Endothelial cell of umbilical vein (primary cell): Measurements from ENCODE around the gene GTF2IRD1. TPM values are rescaled to one million over a fixed set of nuclear protein-coding genes. Genes with fewer than 3 reads are reported as not detected.

Experiments
- BruUV-seq: library from RNA; stranded (reverse); fragments of 400-500 nt; replicated peaks from 2 replicates; lab custom pipeline; 2021; lab: Mats Ljungman, UMichigan
- CTCF ChIA-PET: fragments of 300-600, 350-600 bp; sonication (Branson Sonifier 250); formaldehyde crosslinking; loops from one replicate; lab custom pipeline; 2021; ENCODE audit warnings: antibody characterized with exemption, inconsistent platforms; lab: Charles Lee
- POLR2A ChIA-PET: fragments of 300-600, 350-600 bp; sonication (Branson Sonifier 250); formaldehyde crosslinking; loops from one replicate; lab custom pipeline; 2021; ENCODE audit warnings: antibody characterized with exemption, inconsistent platforms; lab: Charles Lee
- DNase-seq: peaks from one replicate; pipeline ENCODE4 v3.0.0-alpha.2; 2011; ENCODE audit warnings: low read depth, low spot score
- FAIRE-seq: peaks from 2 replicates; lab custom pipeline; 2011; peaks lifted over from hg19 to GRCh38; lab: Jason Lieb, UNC
- H2AFZ ChIP-seq: 2 replicates; pipeline ENCODE4 v1.6.0; 2012; ENCODE audit warnings: low read depth, low read length, control low read depth, inconsistent platforms
- H3K27ac ChIP-seq: 2 replicates; pipeline ENCODE4 v1.5.1; 2011; ENCODE audit warnings: low read depth, mild to moderate bottlenecking, control low read depth, low read length, moderate library complexity; ENCODE audit not compliant: insufficient read depth
- H3K27me3 ChIP-seq, 2 experiments: 2 replicates each; pipeline versions ENCODE4 v1.6.0 to v1.6.1; 2011; ENCODE audit warnings: low read length in 2 of 2, mixed read lengths in 1 of 2; ENCODE audit not compliant: control insufficient read depth in 2 of 2, insufficient read depth in 2 of 2
- H3K36me3 ChIP-seq, 2 experiments: 2 replicates in 1 of 2; 3 replicates in 1 of 2; pipeline ENCODE4 v1.5.1; 2011; ENCODE audit warnings: low read length in 2 of 2, mild to moderate bottlenecking in 1 of 2, moderate library complexity in 1 of 2; ENCODE audit not compliant: control insufficient read depth in 2 of 2, insufficient read depth in 2 of 2; ENCODE audit errors: extremely low read depth in 1 of 2
- H3K4me1 ChIP-seq: 3 replicates; pipeline ENCODE4 v1.5.1; 2011; ENCODE audit warnings: mild to moderate bottlenecking, low read length; ENCODE audit not compliant: control insufficient read depth, insufficient read depth; ENCODE audit errors: extremely low read depth
- H3K4me2 ChIP-seq: 2 replicates; pipeline ENCODE4 v1.6.1; 2011; ENCODE audit warnings: low read length, control low read depth, mixed read lengths; ENCODE audit not compliant: insufficient read depth
- H3K4me3 ChIP-seq, 3 experiments: fragments of 200-600 bp in 1 of 3; sonication (generic), shearing (Covaris generic) in 1 of 3; replicated peaks in 1 of 3; 2 replicates each; pipeline ENCODE4 v1.5.1; 2011 to 2016; ENCODE audit warnings: control low read depth in 3 of 3, low read length in 3 of 3, mild to moderate bottlenecking in 2 of 3, inconsistent platforms in 1 of 3, low read depth in 1 of 3, moderate library complexity in 1 of 3; ENCODE audit not compliant: insufficient read depth in 1 of 3
- H3K79me2 ChIP-seq: 2 replicates; pipeline ENCODE4 v1.6.0; 2012; ENCODE audit warnings: low read length, inconsistent platforms; ENCODE audit not compliant: control insufficient read depth, insufficient read depth
- H3K9ac ChIP-seq: replicated peaks from 2 replicates; pipeline ENCODE3; 2011; ENCODE audit warnings: low read length, control low read depth; ENCODE audit not compliant: insufficient read depth; ENCODE audit errors: extremely low read depth
- H3K9me1 ChIP-seq: replicated peaks from 3 replicates; pipeline ENCODE4 v1.6.0; 2011; ENCODE audit warnings: mild to moderate bottlenecking, low read length; ENCODE audit not compliant: control insufficient read depth, insufficient read depth; ENCODE audit errors: extremely low read depth
- H3K9me3 ChIP-seq: replicated peaks from 2 replicates; pipeline ENCODE4 v1.5.1; 2012; ENCODE audit warnings: low read length, inconsistent platforms; ENCODE audit not compliant: control insufficient read depth, insufficient read depth
- H4K20me1 ChIP-seq: replicated peaks from 2 replicates; pipeline ENCODE3; 2011; ENCODE audit warnings: mild to moderate bottlenecking, low read length; ENCODE audit not compliant: control insufficient read depth, insufficient read depth; ENCODE audit errors: extremely low read depth
- EZH2 ChIP-seq: IDR thresholded peaks from 2 replicates; pipeline ENCODE4 v1.6.1; 2012; ENCODE audit warnings: borderline replicate concordance, low read depth, mild to moderate bottlenecking, moderate library complexity, low read length, inconsistent platforms; ENCODE audit not compliant: severe bottlenecking
- FOS ChIP-seq: IDR thresholded peaks from 2 replicates; pipeline ENCODE4 v1.6.1; 2011; ENCODE audit warnings: mild to moderate bottlenecking, low read length, moderate library complexity, borderline replicate concordance; ENCODE audit not compliant: insufficient read depth
- GATA2 ChIP-seq: IDR thresholded peaks from 2 replicates; pipeline ENCODE4 v1.7.0; 2011; ENCODE audit warnings: low read depth, mild to moderate bottlenecking, moderate library complexity, mixed read lengths, low read length; ENCODE audit not compliant: insufficient read length, insufficient read depth
- JUN ChIP-seq: IDR thresholded peaks from 2 replicates; pipeline ENCODE4 v1.6.1; 2011; ENCODE audit warnings: borderline replicate concordance, low read depth; ENCODE audit not compliant: insufficient read length, insufficient read depth
- MYC ChIP-seq: IDR thresholded peaks from one replicate; pipeline ENCODE4 v1.6.1; 2011; ENCODE audit warnings: mild to moderate bottlenecking, low read depth, low read length
- POLR2A ChIP-seq: IDR thresholded peaks from 2 replicates; pipeline ENCODE4 v1.6.1; 2012; ENCODE audit warnings: low read depth, mild to moderate bottlenecking, control low read depth, low read length
- POLR2AphosphoS5 ChIP-seq: IDR thresholded peaks from 2 replicates; pipeline ENCODE4 v1.6.1; 2012; ENCODE audit warnings: low read depth, mild to moderate bottlenecking, control low read depth, low read length, moderate library complexity; ENCODE audit not compliant: insufficient read depth
- dilution Hi-C: fragments of 300-500 bp; cut with MboI; formaldehyde crosslinking; loops from one replicate; pipeline ENCODE4 v1.15.0; 2019; ENCODE audit warnings: low sequenced_read_pairs; ENCODE audit not compliant: extremely low pct_ligation_motif_present
- intact Hi-C: fragments of 100-400 bp; cut with micrococcal nuclease; formaldehyde crosslinking; loops from one replicate; pipeline ENCODE4 v1.10.0; 2022
- polyA plus RNA-seq, 4 experiments: library from polyadenylated mRNA; depleted of rRNA in 3 of 4; stranded (reverse) in 3 of 4; unstranded in 1 of 4; fragments of >200 nt; gene quantifications; 2 replicates each; pipeline versions ENCODE4 v1.2.1 to v1.2.3, GENCODE V29; 2011 to 2012; ENCODE audit warnings: missing spikeins in 1 of 4
- total RNA-seq: library from RNA; stranded (reverse); gene quantifications from 2 replicates; pipeline ENCODE4 v1.2.3, GENCODE V29; 2021
- TF ChIP-seq, protein P1 (sequence below), 2 donors: IDR thresholded peaks; 1 replicate in 1 of 2; 2 replicates in 1 of 2; pipeline ENCODE4 v1.5.1; 2011; ENCODE audit warnings: low read length in 2 of 2, mild to moderate bottlenecking in 2 of 2, moderate library complexity in 2 of 2, control low read depth in 1 of 2, inconsistent platforms in 1 of 2, low read depth in 1 of 2; ENCODE audit not compliant: insufficient read depth in 1 of 2; ENCODE audit errors: extremely low read depth in 1 of 2
- TF ChIP-seq, protein P2 (sequence below): IDR thresholded peaks from 2 replicates; pipeline ENCODE4 v1.6.1; 2011; ENCODE audit not compliant: insufficient read depth, insufficient read length

The GTF2IRD1 gene
- total and polyA plus RNA-seq, 2 donors (not counting 3 experiments of a cell fraction or from before 2014, with no cell fraction given): 14.2 to 24.2 TPM

DNA sequence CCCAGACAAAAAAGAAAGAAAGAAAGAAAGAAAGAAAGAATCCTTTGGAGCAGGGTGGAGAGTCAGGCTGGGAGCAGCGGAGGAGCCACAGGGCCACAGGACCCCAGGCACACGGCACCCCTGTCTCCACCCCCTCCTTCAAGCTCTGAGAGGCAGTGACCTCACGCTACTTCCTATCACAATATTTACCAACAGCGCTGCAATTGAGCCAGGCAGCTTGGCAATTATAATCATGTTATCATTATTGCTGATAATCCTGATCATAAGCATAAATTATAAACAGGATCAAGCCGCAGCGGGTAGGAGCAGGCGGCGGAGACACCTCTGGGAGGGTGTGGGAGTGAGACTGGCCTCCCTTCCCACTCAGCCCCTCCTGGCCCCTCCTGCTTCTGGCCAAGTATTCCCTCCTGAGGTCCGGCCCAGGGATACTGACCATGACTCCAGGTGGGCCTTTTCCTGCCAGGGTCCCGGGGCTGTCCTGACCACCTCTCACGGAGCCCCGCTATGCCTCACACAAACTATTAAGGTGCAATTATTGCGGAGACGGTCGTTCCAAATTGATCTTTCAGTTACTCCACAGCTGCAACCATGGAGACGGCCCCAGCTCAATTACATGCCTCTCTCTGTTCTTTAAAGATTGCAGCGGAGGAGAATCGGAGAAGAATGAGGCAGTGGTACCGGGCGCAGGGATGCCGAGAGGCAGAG, 10.0 kb upstream of the GTF2IRD1 start:
- POLR2A ChIA-PET: no interaction called here
- BruUV-seq: no TSS peak
- no peak for FAIRE-seq

DNA sequence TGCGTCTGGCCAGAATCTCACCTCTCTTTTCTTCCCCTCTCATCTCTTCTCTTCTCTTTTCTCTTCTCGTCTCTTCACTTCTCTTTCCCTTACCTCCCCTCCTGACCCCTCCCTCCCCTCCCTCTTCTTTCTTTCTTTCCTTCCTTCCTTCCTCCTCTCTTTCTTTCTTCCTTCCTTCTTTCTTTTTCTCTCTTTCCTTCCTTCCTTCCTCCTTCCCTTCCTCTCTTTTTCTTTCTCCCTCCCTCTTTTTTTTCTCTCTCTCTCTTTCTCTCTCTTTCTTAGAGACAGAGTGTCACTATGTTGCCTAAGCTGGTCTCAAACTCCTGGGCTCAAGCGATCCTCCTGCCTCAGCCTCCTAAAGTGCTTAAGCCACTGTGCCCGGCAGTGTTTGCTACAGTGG, 4.6 kb upstream of the GTF2IRD1 start:
- intact Hi-C loops (no loop called here), dilution Hi-C loops (no loop called here)
- ChIA-PET POLR2A (no interaction called here), CTCF (interaction anchor here (0.5 to 3.1 kb wide), 14 partner anchors 8 to 120 kb away, joined by 3 to 25 read pairs (median 4); no protein-coding TSS in a partner anchor)
- no peak for TF ChIP-seq EZH2
- TF ChIP-seq MYC: no peak
- TF ChIP-seq, protein P1, sequence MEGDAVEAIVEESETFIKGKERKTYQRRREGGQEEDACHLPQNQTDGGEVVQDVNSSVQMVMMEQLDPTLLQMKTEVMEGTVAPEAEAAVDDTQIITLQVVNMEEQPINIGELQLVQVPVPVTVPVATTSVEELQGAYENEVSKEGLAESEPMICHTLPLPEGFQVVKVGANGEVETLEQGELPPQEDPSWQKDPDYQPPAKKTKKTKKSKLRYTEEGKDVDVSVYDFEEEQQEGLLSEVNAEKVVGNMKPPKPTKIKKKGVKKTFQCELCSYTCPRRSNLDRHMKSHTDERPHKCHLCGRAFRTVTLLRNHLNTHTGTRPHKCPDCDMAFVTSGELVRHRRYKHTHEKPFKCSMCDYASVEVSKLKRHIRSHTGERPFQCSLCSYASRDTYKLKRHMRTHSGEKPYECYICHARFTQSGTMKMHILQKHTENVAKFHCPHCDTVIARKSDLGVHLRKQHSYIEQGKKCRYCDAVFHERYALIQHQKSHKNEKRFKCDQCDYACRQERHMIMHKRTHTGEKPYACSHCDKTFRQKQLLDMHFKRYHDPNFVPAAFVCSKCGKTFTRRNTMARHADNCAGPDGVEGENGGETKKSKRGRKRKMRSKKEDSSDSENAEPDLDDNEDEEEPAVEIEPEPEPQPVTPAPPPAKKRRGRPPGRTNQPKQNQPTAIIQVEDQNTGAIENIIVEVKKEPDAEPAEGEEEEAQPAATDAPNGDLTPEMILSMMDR (IDR thresholded peaks at IDR 0.05; ENCODE audit: extremely low read depth in 1 of 2, insufficient read depth in 1 of 2, low read depth in 1 of 2, low read length in 2 of 2): no peak
- no peak for TF ChIP-seq POLR2AphosphoS5
- no peak for TF ChIP-seq JUN
- TF ChIP-seq, protein P2, sequence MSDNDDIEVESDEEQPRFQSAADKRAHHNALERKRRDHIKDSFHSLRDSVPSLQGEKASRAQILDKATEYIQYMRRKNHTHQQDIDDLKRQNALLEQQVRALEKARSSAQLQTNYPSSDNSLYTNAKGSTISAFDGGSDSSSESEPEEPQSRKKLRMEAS: no peak
- TF ChIP-seq GATA2: no peak
- TF ChIP-seq FOS: no peak
- TF ChIP-seq POLR2A: no peak
- H4K20me1 ChIP-seq: no peaks in the 10 kb centered on the region
- H3K9me3 ChIP-seq: no peaks in the 10 kb centered on the region
- FAIRE-seq: no peak
- H3K79me2 ChIP-seq: peaks cover 3% of the 10 kb centered on the region
- H3K4me1 ChIP-seq: peaks cover 9% of the 10 kb centered on the region
- H3K4me3 ChIP-seq: no peak overlapping the region
- H3K27me3 ChIP-seq: no peaks in the 10 kb centered on the region
- H2AFZ ChIP-seq: no peak overlapping the region
- H3K9ac ChIP-seq: no peak overlapping the region
- no peaks in the 10 kb centered on the region for H3K36me3 ChIP-seq
- no TSS peak for BruUV-seq
- DNase-seq: no peak
- H3K9me1 ChIP-seq: no peaks in the 10 kb centered on the region
- H3K27ac ChIP-seq: no peak overlapping the region
- no peak overlapping the region for H3K4me2 ChIP-seq

More for the DNA sequence above, 10.0 kb upstream of the GTF2IRD1 start:
- intact Hi-C loops (no loop called here), dilution Hi-C loops (no loop called here)
- no peak overlapping the region for H3K4me3 ChIP-seq
- CTCF ChIA-PET: interaction anchor here (1.1 kb wide), 1 partner anchor 83 kb away, joined by 3 read pairs; no protein-coding TSS in a partner anchor
- no peak overlapping the region for H2AFZ ChIP-seq
- no peaks in the 10 kb centered on the region for H3K36me3 ChIP-seq
- TF ChIP-seq POLR2A: no peak
- no peak for TF ChIP-seq POLR2AphosphoS5
- no peaks in the 10 kb centered on the region for H3K9me3 ChIP-seq
- H3K27me3 ChIP-seq: no peaks in the 10 kb centered on the region
- H3K27ac ChIP-seq: no peak overlapping the region
- H3K9ac ChIP-seq: no peak overlapping the region
- H4K20me1 ChIP-seq: no peaks in the 10 kb centered on the region
- H3K4me2 ChIP-seq: no peak overlapping the region
- DNase-seq: no peak
- H3K4me1 ChIP-seq: no peaks in the 10 kb centered on the region
- H3K79me2 ChIP-seq: no peaks in the 10 kb centered on the region
- H3K9me1 ChIP-seq: no peaks in the 10 kb centered on the region
